SK-N-SH (cell line): ENCODE results near the gene UNKL.

Source experiments
- CHD2 ChIP-seq: fragments of 150-350 bp; IDR thresholded peaks from 2 replicates; pipeline ENCODE4 v1.6.1; 2018; ENCODE audit warnings: low read length; ENCODE audit not compliant: partially characterized antibody
- MEF2A ChIP-seq: IDR thresholded peaks from 2 replicates; pipeline ENCODE4 v1.4.0; 2012; ENCODE audit warnings: low read depth, borderline replicate concordance
- NFIC ChIP-seq: IDR thresholded peaks from 2 replicates; pipeline ENCODE4 v1.4.0; 2012; ENCODE audit warnings: borderline replicate concordance
- NRF1 ChIP-seq: IDR thresholded peaks from 2 replicates; pipeline ENCODE4 v1.6.1; 2012; ENCODE audit warnings: low read depth, mild to moderate bottlenecking, low read length
- POLR2AphosphoS5 ChIP-seq: IDR thresholded peaks from 2 replicates; pipeline ENCODE4 v1.6.1; 2012; ENCODE audit warnings: low read depth, low read length
- RFX5 ChIP-seq: IDR thresholded peaks from 2 replicates; pipeline ENCODE4 v1.6.1; 2012; ENCODE audit warnings: mild to moderate bottlenecking, improper control_type of control experiment, low read length
- SMC3 ChIP-seq: IDR thresholded peaks from 2 replicates; pipeline ENCODE4 v1.6.1; 2012; ENCODE audit warnings: low read depth, low read length, improper control_type of control experiment
- TAF1 ChIP-seq: IDR thresholded peaks from 2 replicates; pipeline ENCODE4 v1.6.1; 2012; ENCODE audit warnings: low read depth, mild to moderate bottlenecking, low read length, moderate library complexity, borderline replicate concordance
- TF ChIP-seq, protein P1 (sequence below): IDR thresholded peaks from 2 replicates; pipeline ENCODE4 v1.4.0; 2012; ENCODE audit warnings: low read depth
- TF ChIP-seq, protein P2 (sequence below): fragments of 150-350 bp; IDR thresholded peaks from 2 replicates; pipeline ENCODE4 v1.6.1; 2017; ENCODE audit warnings: antibody characterized with exemption, low read length, low read depth, borderline replicate concordance
- TF ChIP-seq, protein P3 (sequence below): fragments of 200-600 bp; sonication (generic); IDR thresholded peaks from 2 replicates; pipeline ENCODE4 v1.6.1; 2017; ENCODE audit warnings: antibody characterized with exemption, mild to moderate bottlenecking, moderate library complexity

DNA sequence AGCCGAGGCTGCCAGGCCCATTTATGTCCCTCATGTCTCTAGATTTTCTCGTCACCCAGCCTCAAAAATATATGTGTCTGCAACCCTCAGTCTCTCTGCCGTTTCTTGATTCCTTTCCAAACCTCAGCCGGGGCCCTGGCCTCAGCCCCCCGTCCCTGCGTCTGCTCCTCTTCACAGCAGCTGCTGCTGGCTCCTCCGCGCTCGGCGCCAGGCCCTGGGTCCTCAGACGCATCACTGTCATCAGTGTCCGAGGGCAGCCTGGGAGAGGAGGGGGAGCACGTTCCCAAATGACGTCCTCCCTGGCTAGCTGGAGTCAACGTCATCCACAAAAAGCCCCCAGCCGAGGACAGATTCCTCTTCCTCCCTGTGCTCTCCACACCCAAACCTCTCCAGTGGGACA is 65.2 kb downstream of the UNKL start:
- TF ChIP-seq, protein P1, sequence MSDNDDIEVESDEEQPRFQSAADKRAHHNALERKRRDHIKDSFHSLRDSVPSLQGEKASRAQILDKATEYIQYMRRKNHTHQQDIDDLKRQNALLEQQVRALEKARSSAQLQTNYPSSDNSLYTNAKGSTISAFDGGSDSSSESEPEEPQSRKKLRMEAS, result no peak
- TF ChIP-seq, protein P2, sequence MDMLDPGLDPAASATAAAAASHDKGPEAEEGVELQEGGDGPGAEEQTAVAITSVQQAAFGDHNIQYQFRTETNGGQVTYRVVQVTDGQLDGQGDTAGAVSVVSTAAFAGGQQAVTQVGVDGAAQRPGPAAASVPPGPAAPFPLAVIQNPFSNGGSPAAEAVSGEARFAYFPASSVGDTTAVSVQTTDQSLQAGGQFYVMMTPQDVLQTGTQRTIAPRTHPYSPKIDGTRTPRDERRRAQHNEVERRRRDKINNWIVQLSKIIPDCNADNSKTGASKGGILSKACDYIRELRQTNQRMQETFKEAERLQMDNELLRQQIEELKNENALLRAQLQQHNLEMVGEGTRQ, result no peak
- no peak for TF ChIP-seq RFX5
- TF ChIP-seq, protein P3, sequence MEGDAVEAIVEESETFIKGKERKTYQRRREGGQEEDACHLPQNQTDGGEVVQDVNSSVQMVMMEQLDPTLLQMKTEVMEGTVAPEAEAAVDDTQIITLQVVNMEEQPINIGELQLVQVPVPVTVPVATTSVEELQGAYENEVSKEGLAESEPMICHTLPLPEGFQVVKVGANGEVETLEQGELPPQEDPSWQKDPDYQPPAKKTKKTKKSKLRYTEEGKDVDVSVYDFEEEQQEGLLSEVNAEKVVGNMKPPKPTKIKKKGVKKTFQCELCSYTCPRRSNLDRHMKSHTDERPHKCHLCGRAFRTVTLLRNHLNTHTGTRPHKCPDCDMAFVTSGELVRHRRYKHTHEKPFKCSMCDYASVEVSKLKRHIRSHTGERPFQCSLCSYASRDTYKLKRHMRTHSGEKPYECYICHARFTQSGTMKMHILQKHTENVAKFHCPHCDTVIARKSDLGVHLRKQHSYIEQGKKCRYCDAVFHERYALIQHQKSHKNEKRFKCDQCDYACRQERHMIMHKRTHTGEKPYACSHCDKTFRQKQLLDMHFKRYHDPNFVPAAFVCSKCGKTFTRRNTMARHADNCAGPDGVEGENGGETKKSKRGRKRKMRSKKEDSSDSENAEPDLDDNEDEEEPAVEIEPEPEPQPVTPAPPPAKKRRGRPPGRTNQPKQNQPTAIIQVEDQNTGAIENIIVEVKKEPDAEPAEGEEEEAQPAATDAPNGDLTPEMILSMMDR, result no peak
- no peak for TF ChIP-seq POLR2AphosphoS5
- no peak for TF ChIP-seq NFIC
- no peak for TF ChIP-seq CHD2
- no peak for TF ChIP-seq MEF2A
- no peak for TF ChIP-seq SMC3
- no peak for TF ChIP-seq TAF1
- TF ChIP-seq NRF1, result no peak
